ENCODE results near the gene GABRG3. TPM values are rescaled to one million over a fixed set of nuclear protein-coding genes. Genes with fewer than 3 reads are reported as not detected.

The GABRG3 gene
- total and polyA plus RNA-seq, 12 donors = 0.08 to 1.1 (median 0.44) TPM; not detected in 5

- H3K27ac ChIP-seq = no peak overlapping the region
- no peak for DNase-seq
- intact Hi-C loops (cut with DNase I) = no loop called here
- H3K9me3 ChIP-seq (replicated peaks in 1 of 3) = peaks cover 0 to 7% (median 0%) of the 10 kb centered on the region in 3 donors
- H3K36me3 ChIP-seq (replicated peaks in 1 of 2) = no peaks in the 10 kb centered on the region
- TF ChIP-seq POLR2A (IDR thresholded peaks at IDR 0.05) (no peak), CTCF (IDR thresholded peaks at IDR 0.05) (no peak)
- no peaks in the 10 kb centered on the region for H3K4me1 ChIP-seq (replicated peaks in 1 of 2)
- H3K27me3 ChIP-seq = no peaks in the 10 kb centered on the region
- H3K4me3 ChIP-seq = no peak overlapping the region
- 54 to 77% (median 62%) methylated on average over 5 to 6 of the region's 6 CpGs for WGBS, 4 donors
These were observed 99.9 kb downstream of the GABRG3 start for GRCh38 chr15:27070841-27071240.

GRCh38 chr15:27074179-27074578 lies 103.2 kb downstream of the GABRG3 start:
- no peak overlapping the region for H3K27ac ChIP-seq
- no peaks in the 10 kb centered on the region for H3K36me3 ChIP-seq (replicated peaks in 1 of 2)
- no peaks in the 10 kb centered on the region for H3K27me3 ChIP-seq
- 85 to 92% (median 87%) methylated on average over 6 of the region's 6 CpGs for WGBS, 4 donors
- no peak for DNase-seq
- no peaks in the 10 kb centered on the region for H3K9me3 ChIP-seq (replicated peaks in 1 of 3)
- H3K4me1 ChIP-seq (replicated peaks in 1 of 2) = no peaks in the 10 kb centered on the region
- intact Hi-C loops (cut with DNase I) = no loop called here
- TF ChIP-seq CTCF (IDR thresholded peaks at IDR 0.05) = no peak
- TF ChIP-seq POLR2A (IDR thresholded peaks at IDR 0.05) = no peak
- H3K4me3 ChIP-seq = no peak overlapping the region

- Histone ChIP-seq H3K27me3 (no peaks in the 10 kb centered on the region), H3K4me1 (replicated peaks in 1 of 2) (no peaks in the 10 kb centered on the region), H3K36me3 (replicated peaks in 1 of 2) (no peaks in the 10 kb centered on the region), H3K27ac (no peak overlapping the region), H3K4me3 (no peak overlapping the region), H3K9me3 (replicated peaks in 1 of 3) (no peaks in the 10 kb centered on the region)
- intact Hi-C loops (cut with DNase I) = no loop called here
- no peak for TF ChIP-seq CTCF (IDR thresholded peaks at IDR 0.05)
- no peak for TF ChIP-seq POLR2A (IDR thresholded peaks at IDR 0.05)
- no peak for DNase-seq
- WGBS, 4 donors = 60 to 72% (median 65%) methylated on average over 3 to 5 of the region's 5 CpGs
These were observed 106.8 kb downstream of the GABRG3 start for GRCh38 chr15:27077790-27078189.

- no peak for DNase-seq
- no peaks in the 10 kb centered on the region for H3K9me3 ChIP-seq (replicated peaks in 1 of 3)
- no peaks in the 10 kb centered on the region for H3K36me3 ChIP-seq (replicated peaks in 1 of 2)
- no peaks in the 10 kb centered on the region for H3K27me3 ChIP-seq
- H3K27ac ChIP-seq = no peak overlapping the region
- 71 to 78% (median 76%) methylated on average over 10 of the region's 10 CpGs for WGBS, 4 donors
- H3K4me3 ChIP-seq = no peak overlapping the region
- TF ChIP-seq CTCF (IDR thresholded peaks at IDR 0.05) (no peak), POLR2A (IDR thresholded peaks at IDR 0.05) (no peak)
- no peaks in the 10 kb centered on the region for H3K4me1 ChIP-seq (replicated peaks in 1 of 2)
- intact Hi-C loops (cut with DNase I) = no loop called here
These were observed 110.9 kb downstream of the GABRG3 start for GRCh38 chr15:27081676-27082418.

All from adrenal gland (tissue), 12 donors.